ENCODE results near the gene TPMT.

TPMT gene

GRCh38 chr6:18121580-18122127 is 33.2 kb downstream of the TPMT start:
- H3K4me3 ChIP-seq (replicated peaks; ENCODE audit: low read depth, low read length), result peak overlapping the region; percentile 56
- DNase-seq (ENCODE audit: low read depth), result no peak
- TF ChIP-seq CTCF (IDR thresholded peaks at IDR 0.05; ENCODE audit: low read length, missing control alignments), result no peak

- no peak for TF ChIP-seq CTCF (IDR thresholded peaks at IDR 0.05; ENCODE audit: low read length, missing control alignments)
- DNase-seq (ENCODE audit: low read depth), result no peak
- no peak overlapping the region for H3K4me3 ChIP-seq (replicated peaks; ENCODE audit: low read depth, low read length)
These were observed 35.6 kb downstream of the TPMT start for GRCh38 chr6:18119236-18119635.

DNA sequence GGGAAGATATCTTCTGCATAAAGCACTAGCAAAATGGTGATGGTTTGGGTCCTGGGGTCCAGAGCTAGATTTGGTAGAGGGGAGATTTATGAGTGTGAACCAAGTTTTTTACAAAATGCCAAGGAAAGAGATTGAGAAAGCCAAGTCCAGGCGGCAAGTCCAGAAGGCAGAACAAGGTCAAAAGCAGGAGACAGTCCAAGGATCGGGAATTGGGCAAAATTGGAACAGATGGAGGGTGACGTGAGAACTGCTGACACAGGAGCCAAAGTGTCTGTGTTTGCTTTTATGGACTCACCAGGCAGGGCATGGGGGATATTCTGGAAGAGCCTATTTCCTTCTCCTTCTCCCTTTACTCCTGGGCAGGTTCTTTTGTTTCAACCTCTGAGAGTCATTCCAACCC is 36.5 kb downstream of the TPMT start:
- no peak overlapping the region for H3K4me3 ChIP-seq (replicated peaks; ENCODE audit: low read depth, low read length)
- no peak for TF ChIP-seq CTCF (IDR thresholded peaks at IDR 0.05; ENCODE audit: low read length, missing control alignments)
- DNase-seq (ENCODE audit: low read depth), result no peak

- TF ChIP-seq CTCF (IDR thresholded peaks at IDR 0.05; ENCODE audit: low read length, missing control alignments), result no peak
- no peak for DNase-seq (ENCODE audit: low read depth)
- H3K4me3 ChIP-seq (replicated peaks; ENCODE audit: low read depth, low read length), result no peak overlapping the region
These were observed 37.7 kb downstream of the TPMT start for GRCh38 chr6:18117136-18117535.

DNA sequence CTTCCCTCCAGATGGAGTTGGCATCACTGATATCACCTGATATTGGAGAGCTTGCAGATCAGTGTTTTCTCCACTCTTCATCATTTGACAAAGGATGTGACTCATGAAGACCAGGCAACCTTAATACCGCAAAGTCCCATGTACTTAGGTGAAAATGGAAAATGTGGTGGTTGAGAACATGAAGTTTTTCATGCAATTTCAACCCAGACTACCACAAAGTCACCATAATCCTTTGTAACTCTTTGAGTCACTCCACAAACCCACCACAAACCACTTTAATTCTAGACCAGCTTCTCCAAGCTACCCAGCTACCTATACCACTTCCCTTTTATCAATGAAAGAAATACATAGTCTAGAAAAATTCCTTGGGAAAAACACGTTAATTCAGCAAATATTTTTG is 39.5 kb downstream of the TPMT start:
- H3K4me3 ChIP-seq (replicated peaks; ENCODE audit: low read depth, low read length), result no peak overlapping the region
- TF ChIP-seq CTCF (IDR thresholded peaks at IDR 0.05; ENCODE audit: low read length, missing control alignments), result no peak
- no peak for DNase-seq (ENCODE audit: low read depth)

DNA sequence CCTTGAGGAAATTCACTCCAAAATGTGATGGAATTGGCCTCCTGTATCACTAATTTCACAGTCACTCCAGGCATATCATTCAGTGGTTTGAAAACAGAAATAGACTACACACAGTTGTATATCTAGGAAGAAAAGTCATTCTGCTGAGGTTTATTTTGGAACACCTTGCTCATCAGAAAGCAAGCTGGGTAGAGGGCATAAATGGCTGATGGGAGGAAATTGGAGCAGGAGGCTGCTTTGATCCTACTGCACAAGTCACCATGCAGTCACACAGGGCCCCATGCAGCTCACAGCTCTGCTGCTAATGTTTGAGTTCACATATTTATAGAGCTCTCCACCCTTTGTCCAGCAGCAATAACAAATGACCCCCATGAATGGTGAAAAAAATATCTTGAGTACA is 44.7 kb downstream of the TPMT start:
- no peak overlapping the region for H3K4me3 ChIP-seq (replicated peaks; ENCODE audit: low read depth, low read length)
- TF ChIP-seq CTCF (IDR thresholded peaks at IDR 0.05; ENCODE audit: low read length, missing control alignments), result no peak
- no peak for DNase-seq (ENCODE audit: low read depth)

GRCh38 chr6:18107061-18107460 is 47.8 kb downstream of the TPMT start:
- DNase-seq (ENCODE audit: low read depth), result no peak

More at GRCh38 chr6:18107061-18107460, 47.8 kb downstream of the TPMT start:
- H3K4me3 ChIP-seq (replicated peaks; ENCODE audit: low read depth, low read length), result no peak overlapping the region
- TF ChIP-seq CTCF (IDR thresholded peaks at IDR 0.05; ENCODE audit: low read length, missing control alignments), result no peak

Measured in fibroblast of pulmonary artery (primary cell).